ENCODE results near the gene PRM3.

The PRM3 gene

DNA sequence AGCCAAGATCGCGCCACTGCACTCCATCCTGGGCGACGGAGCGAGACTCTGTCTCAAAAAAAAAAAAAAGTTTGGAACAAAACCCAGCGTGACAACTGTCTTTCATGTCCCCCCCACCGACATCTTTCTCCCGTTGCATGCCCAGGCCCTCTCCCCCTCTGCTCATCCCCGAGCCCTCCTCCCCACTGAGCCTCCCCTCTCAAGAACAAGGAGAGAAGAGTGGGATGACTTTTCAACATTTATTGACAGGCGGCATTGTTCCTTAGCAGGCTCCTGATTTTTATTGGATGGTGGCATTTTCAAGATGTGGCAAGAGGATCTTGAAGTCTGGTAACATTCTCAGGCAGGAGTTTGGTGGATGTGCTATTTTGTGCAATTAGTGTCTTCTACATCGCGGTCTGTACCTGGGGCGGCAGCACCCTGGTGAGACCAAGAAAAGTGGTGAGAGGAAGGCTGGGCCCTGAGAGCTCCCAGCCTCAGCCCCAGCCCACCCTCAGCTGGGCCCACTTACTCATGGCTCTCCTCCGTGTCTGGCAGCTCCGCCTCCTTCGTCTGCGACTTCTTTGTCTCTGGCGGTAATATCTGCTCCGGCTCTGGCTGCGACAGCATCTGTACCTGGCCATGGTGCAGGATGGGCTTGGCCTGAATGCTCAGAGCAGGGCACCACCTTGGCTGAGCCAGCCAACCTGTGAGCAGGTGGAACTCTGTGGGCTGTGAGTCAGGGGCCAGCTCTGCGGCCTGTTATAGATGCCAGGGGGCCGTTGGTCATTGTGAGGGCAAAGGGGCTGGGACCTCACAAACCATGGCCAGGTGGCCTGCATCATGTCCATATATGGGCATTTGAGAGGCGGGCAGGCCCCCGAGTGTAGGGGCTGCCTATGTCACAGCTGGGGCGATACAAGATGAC lies 7.4 kb upstream of the PRM3 start, which contains the start of gene PRM1:
PRM1 (minus strand) TSS at position 715 of the 907 bp plus-strand sequence; CDS start at position 623, 92 bp downstream.
- no peak for DNase-seq

DNA sequence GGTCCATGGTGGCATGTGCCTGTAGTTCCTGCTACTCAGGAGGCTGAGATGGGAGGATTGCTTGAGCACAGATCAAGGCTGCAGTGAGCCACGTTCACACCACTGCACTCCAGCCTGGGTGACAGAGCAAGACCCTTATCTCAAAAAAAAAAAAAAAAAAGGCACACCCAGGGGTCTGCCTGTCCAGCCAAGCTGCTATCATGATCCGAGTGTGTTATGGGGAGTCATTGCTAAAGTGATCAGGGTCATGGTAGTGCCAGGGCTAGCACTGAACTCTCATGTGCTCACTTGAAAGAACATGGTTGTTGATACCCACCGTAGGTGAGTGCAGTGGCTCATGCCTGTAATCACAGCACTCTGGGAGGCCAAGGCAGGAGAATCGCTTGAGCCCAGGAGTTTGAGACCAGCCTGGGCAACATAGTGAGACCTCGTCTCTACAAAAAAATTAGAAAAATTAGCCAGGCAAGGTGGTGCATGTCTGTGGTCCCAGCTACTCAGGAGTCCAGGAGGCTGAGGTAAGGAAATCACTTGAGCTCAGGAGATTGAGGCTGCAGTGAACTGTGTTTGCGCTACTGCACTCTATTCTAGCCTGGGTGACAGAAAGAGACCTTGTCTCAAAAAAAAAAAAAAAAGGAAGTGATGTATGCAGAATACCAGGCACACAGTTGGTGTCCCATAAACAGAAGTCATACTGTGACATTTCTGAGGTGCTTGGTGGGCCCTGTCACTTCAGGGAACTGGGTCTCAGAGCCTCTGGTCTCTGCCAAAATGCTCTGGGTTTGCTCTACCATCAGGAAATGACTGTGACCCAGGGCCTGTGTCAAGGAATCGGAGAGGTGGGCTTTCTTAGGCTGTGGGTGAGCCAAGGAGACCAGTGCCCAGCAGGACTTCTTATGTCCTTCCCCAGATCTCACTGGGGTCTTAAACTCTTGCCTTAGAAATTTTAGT lies 5.5 kb upstream of the PRM3 start:
- no peak for DNase-seq

DNA sequence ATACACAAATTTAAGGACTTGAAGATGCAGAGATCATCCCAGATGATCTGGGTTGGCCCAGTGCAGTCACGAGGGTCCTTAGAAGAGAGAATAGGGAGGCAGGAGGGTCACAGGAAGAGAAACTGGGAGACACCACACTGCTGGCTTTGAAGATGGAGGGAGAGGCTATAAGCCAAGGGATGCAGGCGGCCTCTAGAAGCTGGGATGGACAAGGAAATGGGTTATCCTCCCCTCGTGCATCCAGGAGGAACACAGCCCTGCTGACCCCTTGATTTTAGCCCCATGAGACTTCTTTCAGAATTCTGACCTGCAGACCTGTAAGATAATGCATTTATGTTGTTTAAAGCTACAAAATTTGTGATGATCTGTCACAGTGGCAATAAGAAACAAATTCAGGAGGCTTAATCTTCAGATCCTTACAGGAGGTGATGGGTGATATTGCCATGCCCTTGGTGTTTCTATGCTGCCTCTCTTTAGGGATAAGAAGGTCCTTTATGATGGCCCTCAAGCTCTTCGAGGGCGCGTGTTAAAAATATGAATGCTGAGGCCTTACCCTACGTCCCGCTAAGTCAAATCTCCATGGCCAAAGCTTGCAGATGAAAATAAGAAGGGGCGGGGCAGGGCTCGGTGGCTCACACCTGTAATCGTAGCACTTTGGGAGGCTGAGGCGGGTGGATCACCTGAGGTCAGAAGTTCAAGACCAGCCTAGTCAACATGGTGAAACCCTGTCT lies 4.3 kb upstream of the PRM3 start:
- DNase-seq: no peak

DNA sequence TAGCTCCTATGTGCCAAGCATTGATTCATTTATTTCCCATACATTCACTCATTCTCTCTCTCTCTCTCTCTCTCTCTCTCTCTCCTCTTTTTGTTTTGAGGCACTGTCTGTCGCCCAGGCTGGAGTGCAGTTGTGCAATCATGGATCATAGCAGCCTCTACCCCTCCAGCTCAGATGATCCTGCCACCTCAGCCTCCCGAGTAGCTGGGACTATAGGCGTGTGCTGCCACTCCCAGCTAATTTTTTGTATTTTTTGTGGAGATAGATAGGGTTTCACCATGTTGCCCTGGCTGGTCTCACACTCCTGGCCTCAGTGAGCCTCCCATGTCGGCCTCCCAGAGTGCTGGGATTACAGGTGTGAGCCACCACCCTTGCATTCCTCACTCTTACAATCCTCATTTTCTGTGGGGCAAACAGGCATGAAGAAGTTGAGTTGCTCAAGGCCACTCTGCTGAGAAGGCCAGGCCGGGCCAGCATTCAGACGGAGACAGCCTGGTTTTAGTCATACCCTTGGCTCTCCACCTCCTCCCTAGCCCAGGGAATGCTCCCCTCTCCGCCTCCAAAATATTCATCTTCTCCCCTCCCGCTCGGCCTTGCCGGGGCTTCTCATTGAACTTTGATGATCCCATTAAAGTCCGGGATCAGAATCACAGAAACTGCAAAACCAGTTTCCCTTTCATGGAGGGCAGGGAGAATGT lies 3.6 kb upstream of the PRM3 start:
- no peak for DNase-seq

DNA sequence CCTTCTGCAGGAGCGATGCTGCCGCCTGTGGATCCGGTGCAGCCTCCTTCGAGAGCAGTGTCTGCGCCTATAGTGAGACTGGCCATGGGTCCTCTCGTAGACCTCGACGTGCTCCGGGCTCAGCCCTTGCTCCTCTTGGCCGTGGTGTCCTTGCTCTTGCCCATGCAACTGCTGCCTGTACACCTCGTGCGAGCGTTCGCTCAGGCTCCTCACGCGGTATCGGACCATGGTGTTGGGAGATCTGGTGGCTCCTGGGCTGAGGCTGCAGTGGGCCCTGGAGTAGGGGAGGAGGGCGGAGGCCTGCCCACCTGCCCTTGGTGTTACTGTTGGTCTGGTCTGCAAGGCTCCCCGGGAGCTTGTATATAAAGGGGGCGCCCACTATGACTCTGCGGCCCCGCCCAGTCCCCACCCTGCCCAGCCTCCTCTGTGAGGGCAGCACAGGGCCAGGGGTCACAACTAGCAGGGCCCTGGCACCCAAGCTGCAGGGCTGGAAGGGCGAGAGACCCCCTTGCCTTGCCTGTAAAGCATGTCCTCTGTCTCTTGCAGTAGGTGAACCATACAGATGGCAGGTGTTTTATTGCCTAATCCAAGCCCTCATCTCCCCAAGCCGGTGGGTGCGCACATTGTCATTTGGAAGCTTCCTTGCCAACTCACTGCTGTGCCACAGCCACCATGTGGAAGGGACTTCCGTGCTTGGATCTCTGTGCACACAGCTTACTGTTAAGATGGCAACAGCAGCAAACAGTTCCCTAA lies 2.9 kb upstream of the PRM3 start, which contains the start of gene PRM2:
PRM2 (minus strand) TSS at position 338 of the 753 bp plus-strand sequence; CDS start at position 228, 110 bp downstream.
- DNase-seq: no peak

DNA sequence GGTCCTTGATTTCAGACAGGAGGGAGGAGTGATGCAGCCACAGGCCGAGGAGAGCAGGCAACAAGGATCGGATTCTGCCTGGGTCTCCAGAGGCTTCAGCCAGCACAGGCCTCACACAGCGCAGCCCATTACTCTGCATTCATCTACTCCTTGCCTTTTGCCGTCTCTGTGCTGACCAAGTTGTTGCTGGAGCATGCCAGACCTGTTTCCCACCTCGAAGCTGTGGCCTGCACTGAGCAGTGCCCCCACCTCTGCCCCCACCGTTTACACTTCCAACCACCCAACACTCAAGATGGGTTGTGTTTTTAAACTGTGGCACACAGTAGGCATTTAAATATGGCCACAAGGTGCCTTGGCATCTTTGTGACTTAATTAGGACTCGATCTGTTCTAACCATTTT lies 1.5 kb upstream of the PRM3 start:
- DNase-seq: no peak

DNA sequence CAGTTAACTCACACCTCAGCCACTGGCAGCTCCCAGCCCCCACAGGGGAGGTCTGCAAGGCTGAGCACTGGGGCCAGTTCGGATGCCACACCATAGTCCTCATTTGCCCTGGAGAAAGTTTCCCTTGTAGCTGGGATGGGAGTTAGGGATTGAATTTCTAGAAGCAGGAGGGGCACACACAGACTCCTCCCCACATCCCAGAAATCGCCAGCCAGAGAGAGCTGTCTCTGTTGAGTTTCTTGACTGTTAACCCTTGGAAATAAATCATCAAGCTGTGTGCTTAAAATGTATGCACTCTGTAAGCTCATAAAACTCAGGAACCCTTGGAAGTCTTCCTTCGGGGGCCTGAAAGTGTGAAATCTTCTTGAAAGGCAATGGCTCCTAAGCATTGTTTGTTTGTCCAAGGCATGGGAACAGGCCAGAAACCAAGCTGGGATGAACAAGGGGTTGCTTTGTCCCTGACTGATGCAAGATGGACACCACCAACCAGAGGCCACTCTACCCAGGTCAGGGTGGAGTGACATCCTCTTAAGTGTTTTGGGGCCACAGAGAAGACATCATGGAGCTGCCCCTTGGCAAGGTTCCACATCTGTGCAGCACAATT lies 394 bp upstream of the PRM3 start:
- DNase-seq: no peak

DNA sequence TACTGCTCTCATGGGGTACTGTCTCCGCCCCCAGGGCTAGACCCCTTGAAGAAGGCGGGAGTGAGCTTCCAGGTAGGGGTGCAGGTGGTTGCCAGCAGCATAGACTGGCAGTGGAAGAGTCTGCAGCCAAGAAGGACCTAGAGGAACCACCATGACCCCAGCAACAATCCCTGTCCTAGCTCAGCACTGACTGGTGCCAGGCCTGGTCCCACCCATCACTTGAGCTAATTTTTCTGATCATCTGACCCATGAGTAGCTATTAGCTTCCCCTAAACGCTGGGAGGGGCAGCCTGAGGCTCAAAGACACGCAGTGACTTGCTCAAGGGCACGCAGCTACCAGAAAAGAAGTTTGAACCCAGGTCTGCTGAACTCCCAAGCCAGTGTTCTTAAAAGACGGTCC lies 945 bp downstream of the PRM3 start:
- DNase-seq: no peak

DNA sequence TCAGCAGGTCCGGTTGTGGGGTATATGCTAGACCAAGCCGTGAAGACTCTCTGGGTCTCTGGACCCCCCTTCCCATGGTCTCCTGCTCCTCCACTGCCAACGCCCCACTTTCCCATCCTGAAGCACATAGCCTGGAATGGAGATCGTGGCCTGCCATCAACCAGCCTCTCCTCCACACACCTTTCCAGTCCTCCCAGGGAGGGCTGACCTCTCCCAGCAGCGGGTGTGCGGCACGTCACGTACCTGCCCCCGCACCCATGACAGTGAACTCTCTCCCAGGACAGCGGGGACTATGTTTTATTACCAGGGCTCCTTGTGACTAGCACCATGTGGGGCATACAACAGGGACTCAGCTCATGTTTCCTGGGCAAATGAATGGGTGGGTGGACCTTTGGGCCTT lies 1.8 kb downstream of the PRM3 start:
- DNase-seq: no peak

DNA sequence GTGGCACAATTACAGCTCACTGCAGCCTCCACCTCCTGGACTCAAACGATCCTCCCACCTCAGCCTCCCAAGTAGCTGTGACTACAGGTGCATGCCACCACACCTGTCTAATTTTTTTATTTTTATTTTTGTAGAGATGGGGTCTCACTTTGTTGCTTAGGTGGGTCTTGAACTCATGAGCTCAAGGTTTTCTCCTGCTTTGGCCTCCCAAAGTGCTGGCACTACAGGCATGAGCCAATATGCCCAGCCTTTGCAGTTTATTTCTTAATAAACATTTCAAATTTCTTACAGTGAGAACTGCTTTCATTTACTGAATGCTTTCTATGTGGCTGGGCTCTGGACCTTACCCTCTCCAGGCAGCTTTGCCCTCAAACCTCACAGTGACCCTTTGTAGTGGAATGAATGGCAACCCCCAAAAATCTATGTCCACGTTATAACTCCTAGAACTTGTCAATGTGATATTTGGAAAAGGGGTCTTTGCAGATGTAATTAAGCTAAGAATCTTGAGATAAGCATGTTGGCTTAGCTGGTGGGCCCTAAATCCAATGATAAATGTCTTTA lies 2.7 kb downstream of the PRM3 start:
- no peak for DNase-seq

DNA sequence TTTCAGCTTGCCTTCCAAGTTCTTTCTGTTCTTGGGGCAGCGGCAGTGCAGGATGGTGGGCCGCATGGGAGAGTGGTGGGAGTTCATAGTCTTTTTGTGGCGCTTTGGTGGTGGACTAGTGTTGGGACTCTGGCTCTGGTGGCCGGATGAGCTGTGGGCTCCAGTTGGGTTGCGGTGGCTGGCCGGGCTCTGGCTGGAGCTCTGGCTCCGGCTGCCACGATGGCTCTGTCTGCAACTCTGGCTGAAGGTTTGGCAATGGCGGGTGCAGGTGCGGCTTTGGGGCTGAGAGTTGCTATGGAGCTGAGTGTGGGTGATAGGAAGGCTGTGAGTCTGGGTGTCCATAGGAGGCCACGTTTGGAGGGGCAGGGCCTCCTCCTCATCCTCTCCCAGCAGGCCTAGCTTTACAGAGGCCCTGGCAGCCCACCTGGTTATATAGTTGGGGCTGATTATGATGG lies 4.5 kb downstream of the PRM3 start, which contains the start of gene TNP2:
TNP2 (minus strand) TSS at position 405 of the 455 bp plus-strand sequence; CDS start at position 342, 63 bp downstream.
- no peak for DNase-seq

DNA sequence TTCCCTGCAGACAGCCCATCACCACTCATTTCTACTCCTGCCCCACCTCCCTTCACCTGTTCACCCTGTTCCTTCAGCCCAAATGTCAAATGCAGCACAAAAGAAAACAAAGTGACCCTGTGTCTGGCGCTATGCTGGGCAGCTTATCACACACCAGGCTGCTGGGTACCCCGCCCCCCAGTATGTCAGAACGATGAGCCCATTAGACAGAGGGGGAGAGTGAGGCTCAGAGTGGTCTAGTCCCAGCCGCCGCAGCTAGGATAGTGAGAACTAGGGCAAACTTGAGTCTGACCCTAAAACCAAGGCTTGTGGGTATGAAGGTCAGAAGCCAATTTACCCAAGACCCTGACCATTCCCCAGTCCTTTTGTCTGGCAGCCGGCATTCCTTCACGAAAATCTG lies 8.3 kb downstream of the PRM3 start:
- no peak for DNase-seq

DNA sequence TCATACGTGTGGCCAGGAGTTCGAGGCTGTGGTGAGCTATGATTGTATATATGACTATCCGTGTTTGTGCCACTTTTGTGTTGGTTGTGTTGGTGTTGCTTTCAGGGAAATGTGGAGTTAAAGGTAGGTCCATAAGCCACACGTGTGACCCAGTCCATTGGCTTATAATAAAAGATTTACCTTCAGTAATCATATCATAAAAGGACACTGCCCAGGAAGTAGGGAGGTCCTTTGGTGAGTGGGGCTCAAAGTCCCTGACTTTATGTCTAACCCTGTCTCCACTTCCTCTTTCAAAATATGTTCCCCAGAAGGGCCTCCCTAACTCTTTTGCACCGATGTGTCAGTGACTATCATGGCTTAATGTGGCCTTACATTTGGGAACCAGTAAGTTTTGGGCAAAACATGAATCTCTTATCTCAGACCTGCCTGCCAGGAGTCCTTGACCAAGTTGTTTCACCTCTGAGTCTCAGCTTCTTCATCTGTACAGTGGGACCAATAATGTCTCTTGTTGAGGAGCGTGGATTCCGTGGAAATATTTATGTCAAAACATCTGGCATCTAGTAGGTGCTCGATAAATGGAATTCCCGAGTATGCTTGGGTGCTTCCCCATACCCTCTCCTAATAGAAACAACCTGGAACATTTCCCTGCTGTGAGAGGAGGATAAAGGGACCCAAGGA lies 9.1 kb downstream of the PRM3 start:
- DNase-seq: no peak

DNA sequence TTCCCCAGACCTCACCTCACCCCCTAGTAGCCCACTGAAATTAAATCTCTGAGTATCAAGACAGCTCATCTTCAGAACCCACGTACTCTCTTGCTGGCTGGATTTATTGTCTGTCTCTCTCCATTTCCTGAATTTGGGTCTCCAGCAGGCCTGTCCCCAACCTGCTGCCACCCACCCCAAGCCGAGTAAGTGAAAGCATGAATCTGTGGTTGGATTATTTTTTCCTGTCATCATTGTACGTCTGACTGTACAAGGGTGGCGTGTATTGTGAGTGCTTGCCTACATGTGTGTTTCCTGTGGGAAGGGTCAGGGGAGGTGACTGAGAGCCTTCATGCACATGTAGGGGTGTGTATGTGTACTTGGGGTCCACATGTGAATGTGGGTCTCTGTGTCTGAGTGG lies 9.7 kb downstream of the PRM3 start:
- no peak for DNase-seq

DNA sequence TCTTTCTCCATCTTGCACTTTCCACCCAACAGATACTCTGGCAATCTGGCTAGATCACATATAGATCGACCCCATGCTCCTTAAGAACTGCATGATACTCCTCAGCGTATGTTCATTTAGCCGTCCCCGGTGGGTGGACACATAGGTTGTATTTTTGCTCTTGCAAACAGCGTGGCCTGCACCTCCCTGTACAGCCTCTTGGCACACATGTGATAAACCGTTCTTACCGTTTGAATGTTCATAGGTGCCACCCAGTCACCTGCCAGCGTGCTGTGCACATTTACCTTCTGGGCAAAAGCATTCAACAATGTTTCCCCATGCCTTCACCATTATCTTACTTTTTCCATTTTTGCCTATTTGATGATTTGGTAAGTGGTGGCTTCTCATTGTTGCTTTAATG lies 10.5 kb downstream of the PRM3 start:
- no peak for DNase-seq

DNA sequence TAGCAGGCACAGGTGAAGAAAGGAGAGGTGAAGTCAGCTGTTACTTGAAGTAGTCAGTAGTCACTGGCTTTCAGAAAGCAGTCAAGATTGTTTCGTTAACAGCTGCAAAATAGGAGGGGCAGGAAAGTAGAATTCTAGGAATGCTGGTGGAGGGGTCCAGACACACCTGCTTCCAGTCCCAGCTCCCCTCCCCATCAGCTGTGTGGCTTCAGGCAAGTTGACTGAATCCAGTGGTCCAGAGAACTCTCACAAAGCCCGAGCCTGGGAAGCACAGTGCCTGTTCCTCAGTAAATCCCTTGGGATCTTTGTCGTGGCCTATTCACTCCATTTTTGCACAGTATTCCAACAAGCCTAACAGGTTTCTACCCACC lies 12.8 kb downstream of the PRM3 start:
- DNase-seq: no peak

DNA sequence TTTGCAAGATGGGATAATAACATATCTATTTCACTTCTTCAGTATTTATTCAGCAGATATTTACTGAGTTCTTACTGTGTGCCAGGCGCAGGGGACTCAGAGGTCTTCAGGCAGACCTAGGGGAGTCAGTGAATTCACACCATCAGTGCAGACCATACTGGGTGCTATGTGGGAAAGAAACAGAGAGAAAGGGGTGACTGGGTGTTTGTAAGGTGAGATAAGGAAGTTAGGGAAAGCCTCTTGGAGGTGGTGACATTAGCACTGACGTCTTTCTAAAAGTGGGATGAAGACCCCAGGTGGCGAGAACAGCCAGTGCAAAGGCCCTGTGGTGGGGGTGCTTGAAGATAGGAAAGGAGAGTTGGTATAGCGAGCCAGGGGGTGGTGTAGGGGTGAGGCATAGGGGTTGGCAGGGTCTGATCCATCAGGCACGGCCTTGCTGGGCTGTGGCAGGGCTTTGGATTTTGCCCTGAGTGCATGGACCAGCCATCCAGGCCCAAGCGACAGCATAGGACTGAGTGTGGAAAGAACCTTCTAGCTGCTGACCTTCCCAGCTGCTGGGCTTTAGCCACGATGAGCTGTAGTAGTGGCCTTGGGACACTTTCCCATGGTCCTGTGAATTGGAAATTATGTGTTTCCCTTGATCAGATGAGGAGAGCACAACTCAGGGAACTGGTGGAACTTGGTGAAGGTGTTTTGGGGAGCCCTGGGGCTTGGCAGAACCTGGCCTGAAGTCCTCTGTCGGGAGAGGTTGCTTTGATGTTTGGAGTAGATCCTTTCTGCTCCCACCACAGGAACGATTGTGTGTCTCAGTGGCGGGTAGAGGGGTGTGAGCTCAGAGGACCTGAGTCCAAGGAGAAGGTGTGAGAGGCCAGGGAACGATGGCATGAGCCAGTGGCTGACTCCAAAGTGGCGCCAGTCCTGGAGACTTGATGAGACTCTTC lies 13.5 kb downstream of the PRM3 start:
- DNase-seq: no peak

All from NCI-H526 treated with DMSO at 0.1 percent for 48 hours (cell line).